ENCODE data around the gene MYO3B. TPM values are rescaled to one million over a fixed set of nuclear protein-coding genes. Genes with fewer than 3 reads are reported as not detected.

The MYO3B gene
- polyA plus RNA-seq, 1 of the 3 experiments (the other 2 are of a cell fraction) = not detected

GRCh38 chr2:170641961-170642360, 464.0 kb downstream of the MYO3B start:
- H3K4me2 ChIP-seq = no peak overlapping the region
- no peaks in the 10 kb centered on the region for H4K20me1 ChIP-seq (ENCODE audit: insufficient read depth)
- TF ChIP-seq FOXJ3 (CRISPR knock-in tag; IDR thresholded peaks at IDR 0.05) (no peak), EZH2phosphoT487 (IDR thresholded peaks at IDR 0.05; ENCODE audit: borderline replicate concordance, low read depth) (no peak), JUND (IDR thresholded peaks at IDR 0.05) (no peak), GATA2 (CRISPR knock-in tag; IDR thresholded peaks at IDR 0.05) (no peak)
- 48% methylated on average over 4 of the region's 4 CpGs for WGBS (ENCODE audit: low lambda C conversion rate)
- H3K9ac ChIP-seq = no peak overlapping the region
- H2AFZ ChIP-seq (ENCODE audit: low read depth) = no peak overlapping the region
- ChIA-PET CTCF (no interaction called here), POLR2A (no interaction called here)
- no peaks in the 10 kb centered on the region for H3K27me3 ChIP-seq (ENCODE audit: insufficient read depth)
- H3K4me3 ChIP-seq (ENCODE audit: low read depth in 2 of 2, low read length in 1 of 2) = no peak overlapping the region
- no peaks in the 10 kb centered on the region for H3K36me3 ChIP-seq (replicated peaks in 1 of 2; ENCODE audit: control insufficient read depth in 1 of 2, insufficient read depth in 2 of 2, low read length in 1 of 2)
- no peaks in the 10 kb centered on the region for H3K9me3 ChIP-seq
- H3K79me2 ChIP-seq (ENCODE audit: insufficient read depth) = no peaks in the 10 kb centered on the region
- no peak overlapping the region for H3K27ac ChIP-seq (ENCODE audit: low read depth in 2 of 2, low read length in 1 of 2)
- H3K9me2 ChIP-seq = no peaks in the 10 kb centered on the region
- no peak for DNase-seq
- H3K4me1 ChIP-seq (ENCODE audit: control insufficient read depth in 1 of 2, insufficient read depth in 2 of 2, low read depth in 1 of 2, low read length in 1 of 2) = no peaks in the 10 kb centered on the region
- no peaks in the 10 kb centered on the region for H3F3A ChIP-seq (replicated peaks; ENCODE audit: insufficient read depth)

- no peaks in the 10 kb centered on the region for H4K20me1 ChIP-seq (ENCODE audit: insufficient read depth)
- TF ChIP-seq SIN3A (IDR thresholded peaks at IDR 0.05; ENCODE audit: borderline replicate concordance, low read depth, low read length) (no peak), FOSL2 (IDR thresholded peaks at IDR 0.05; ENCODE audit: borderline replicate concordance, low read depth) (no peak), EP300 (IDR thresholded peaks at IDR 0.05; ENCODE audit: borderline replicate concordance in 1 of 2, low read depth in 1 of 2, low read length in 1 of 2) (no peak), JUND (IDR thresholded peaks at IDR 0.05) (no peak), POLR2AphosphoS5 (IDR thresholded peaks at IDR 0.05; ENCODE audit: low read depth, low read length) (no peak), GATA2 (CRISPR knock-in tag; IDR thresholded peaks at IDR 0.05) (no peak), REST (IDR thresholded peaks at IDR 0.05; ENCODE audit: low read depth, low read length) (no peak), MEF2A (IDR thresholded peaks at IDR 0.05; ENCODE audit: borderline replicate concordance, low read depth) (no peak), RCOR1 (IDR thresholded peaks at IDR 0.05; ENCODE audit: low read length) (no peak)
- WGBS (ENCODE audit: low lambda C conversion rate) = 11% methylated on average over 2 of the region's 2 CpGs
- H3K9ac ChIP-seq = no peak overlapping the region
- H2AFZ ChIP-seq (ENCODE audit: low read depth) = no peak overlapping the region
- ChIA-PET CTCF (interaction anchor here (1.1 kb wide), 1 partner anchor 169 kb away, joined by 3 read pairs; no protein-coding TSS in a partner anchor), POLR2A (no interaction called here)
- no peak overlapping the region for H3K27ac ChIP-seq (ENCODE audit: low read depth in 2 of 2, low read length in 1 of 2)
- no peaks in the 10 kb centered on the region for H3K4me1 ChIP-seq (ENCODE audit: control insufficient read depth in 1 of 2, insufficient read depth in 2 of 2, low read depth in 1 of 2, low read length in 1 of 2)
- no peaks in the 10 kb centered on the region for H3K36me3 ChIP-seq (replicated peaks in 1 of 2; ENCODE audit: control insufficient read depth in 1 of 2, insufficient read depth in 2 of 2, low read length in 1 of 2)
- H3K4me2 ChIP-seq = no peak overlapping the region
- no peak overlapping the region for H3K4me3 ChIP-seq (ENCODE audit: low read depth in 2 of 2, low read length in 1 of 2)
- H3K79me2 ChIP-seq (ENCODE audit: insufficient read depth) = no peaks in the 10 kb centered on the region
- H3K9me3 ChIP-seq = no peaks in the 10 kb centered on the region
- DNase-seq = no peak
- no peaks in the 10 kb centered on the region for H3K27me3 ChIP-seq (ENCODE audit: insufficient read depth)
- no peaks in the 10 kb centered on the region for H3F3A ChIP-seq (replicated peaks; ENCODE audit: insufficient read depth)
- H3K9me2 ChIP-seq = no peaks in the 10 kb centered on the region
Measured at GRCh38 chr2:170643346-170643745, 465.4 kb downstream of the MYO3B start.

All from SK-N-SH (cell line).